ENCODE measurements around the gene ENPP5.
"Not testable (repeated sequence)": the region's sequence is repeated elsewhere in the genome, so short reads cannot be mapped to it uniquely, and the experiment has no call there.

The ENPP5 gene

DNA sequence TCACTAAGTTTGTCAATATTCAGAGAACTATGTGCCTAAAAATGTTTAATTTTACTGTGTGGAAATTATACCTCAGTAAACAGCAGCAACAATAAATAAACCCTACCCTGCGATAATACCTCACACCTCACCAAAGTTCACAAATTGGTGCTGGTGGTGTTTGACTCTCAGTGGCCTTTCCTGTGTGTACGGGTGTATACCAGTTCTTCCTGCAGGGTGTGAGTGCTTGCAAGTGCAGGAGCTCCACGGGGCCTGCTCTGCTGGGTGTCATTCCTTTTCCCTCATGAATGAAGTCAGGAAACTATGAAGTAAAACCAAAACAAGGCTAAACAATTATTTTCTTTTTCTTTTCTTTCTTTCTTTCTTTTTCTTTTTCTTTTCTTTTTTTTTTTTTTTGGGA lies 4.1 kb upstream of the ENPP5 start:
- no peak for DNase-seq

DNA sequence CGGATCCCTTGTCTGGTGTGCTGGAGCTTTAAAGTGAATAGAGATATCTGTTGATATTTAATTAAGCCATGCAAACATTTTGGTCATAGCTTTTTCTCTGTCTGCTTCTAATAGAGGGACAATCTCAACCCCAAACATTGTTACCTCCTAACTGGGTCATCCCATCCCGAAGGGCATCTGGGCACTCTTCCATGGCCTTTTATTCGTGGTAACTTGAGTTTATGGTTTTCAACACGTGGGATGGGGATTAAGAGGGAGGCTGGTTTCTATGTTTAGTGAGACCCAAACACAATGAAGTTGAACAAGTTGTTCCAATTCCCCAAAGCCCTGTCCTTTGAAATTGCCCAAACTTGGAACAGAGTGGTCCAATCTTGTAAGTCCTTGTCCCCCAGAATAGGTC lies 1.4 kb upstream of the ENPP5 start:
- DNase-seq, result no peak

DNA sequence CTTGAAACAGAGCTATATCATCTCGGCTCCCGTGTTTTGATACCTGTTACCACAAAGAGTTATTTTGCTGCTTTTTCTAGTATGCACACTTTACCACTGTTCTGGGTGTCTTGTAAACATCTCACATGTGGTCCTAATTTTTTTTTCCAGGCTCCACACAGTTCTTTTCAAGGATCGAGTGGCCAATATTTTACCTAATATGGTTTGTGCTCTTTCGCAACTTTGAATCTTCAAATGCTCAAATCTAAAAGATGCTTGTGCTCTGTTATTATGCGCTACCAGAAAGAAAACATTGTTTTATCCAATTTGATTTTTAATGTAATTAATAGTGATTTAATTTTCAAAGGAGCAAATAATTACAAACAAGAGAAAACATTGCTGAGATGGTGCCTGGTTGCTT lies 10.7 kb downstream of the ENPP5 start:
- no peak for DNase-seq

DNA sequence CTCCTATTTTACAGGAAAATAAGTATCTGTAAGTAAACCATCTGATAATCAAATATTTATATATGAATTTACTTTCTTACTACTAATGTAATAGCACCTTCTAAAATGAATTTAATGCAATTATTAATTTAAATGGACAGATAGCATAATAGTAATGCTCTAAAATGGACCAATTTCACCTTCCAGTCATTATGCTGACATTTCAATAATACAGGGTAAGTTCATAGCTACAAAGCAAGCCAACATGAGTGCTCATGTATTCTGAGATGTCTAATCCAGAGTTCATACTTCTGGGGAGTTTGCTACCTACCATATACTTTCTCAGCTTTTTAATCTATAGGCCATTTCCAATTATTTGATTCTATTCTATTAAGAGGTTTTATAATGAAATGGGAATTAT lies 11.6 kb downstream of the ENPP5 start:
- DNase-seq, result no peak

DNA sequence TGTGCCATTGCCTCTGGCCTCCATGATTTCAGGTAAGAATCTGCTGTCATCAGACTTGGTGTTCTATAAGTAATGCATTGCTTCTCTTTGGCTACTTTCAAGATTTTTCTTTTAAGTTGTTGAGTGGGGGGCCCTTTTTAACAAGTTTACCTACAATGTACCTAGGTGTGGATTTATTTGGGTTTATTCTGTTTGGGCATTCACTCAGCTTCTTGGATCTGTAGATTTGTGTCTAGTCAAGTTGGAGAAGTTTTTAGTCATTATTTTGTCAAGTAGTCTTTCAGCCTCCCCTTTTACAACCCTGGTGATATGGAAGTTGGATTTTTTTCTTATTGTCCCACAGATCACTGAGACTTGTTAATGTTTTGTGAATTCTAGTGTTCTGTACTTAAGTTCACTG lies 14.1 kb downstream of the ENPP5 start:
- no peak for DNase-seq

DNA sequence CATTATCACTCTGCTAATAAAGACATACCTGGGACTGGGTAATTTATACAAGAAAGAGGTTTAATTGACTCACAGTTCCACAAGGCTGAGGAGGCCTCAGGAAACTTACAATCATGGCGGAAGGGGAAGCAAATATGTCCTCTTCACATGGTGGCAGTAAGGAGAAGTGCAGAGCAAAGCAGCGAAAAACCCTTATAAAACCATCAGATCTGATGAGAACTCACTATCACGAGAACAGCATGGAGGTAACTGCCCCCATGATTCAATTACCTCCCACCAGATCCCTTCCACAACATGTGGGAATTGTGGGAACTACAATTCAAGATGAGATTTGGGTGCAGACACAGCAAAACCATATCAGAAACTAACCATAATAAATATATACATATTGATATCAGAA lies 21.7 kb downstream of the ENPP5 start:
- DNase-seq, result not testable (repeated sequence)

DNA sequence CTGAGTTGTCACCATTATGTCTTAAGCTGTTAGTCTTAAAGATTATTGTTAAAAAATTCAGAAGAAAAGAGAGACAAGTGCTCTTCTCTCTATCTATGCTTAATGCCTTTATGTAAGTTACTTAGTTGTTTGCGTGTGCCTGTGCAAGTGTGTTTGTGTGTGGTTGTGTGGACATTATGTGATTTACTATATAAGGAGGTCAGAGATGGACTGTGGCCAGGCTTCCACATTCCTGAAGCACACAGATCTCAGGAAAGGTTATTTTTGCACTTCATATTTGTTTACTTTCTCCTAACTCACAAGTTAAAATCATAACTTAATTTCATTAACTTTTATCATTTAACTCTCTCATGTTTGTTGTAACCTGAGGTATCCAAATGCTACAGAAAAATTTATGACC lies 26.5 kb downstream of the ENPP5 start:
- DNase-seq, result no peak

DNA sequence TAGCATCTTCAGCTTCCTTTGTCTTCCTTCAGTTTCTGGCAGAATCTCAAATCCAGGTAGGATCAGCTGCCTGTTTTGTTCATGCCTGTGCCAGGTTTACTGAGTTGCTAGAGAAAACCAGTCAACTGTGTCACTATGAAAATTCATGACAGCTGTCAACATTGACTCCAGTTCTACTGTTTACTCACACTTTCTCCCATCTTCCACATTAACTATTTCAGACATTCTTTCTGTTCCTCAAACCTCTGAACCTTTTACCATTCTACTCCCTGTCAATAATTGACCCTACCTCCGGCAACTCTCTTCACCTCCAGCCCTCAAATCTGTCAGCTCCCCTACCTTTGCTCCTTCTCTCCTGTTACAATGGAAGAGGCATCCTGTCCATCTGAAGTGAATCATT lies 32.5 kb downstream of the ENPP5 start:
- no peak for DNase-seq

DNA sequence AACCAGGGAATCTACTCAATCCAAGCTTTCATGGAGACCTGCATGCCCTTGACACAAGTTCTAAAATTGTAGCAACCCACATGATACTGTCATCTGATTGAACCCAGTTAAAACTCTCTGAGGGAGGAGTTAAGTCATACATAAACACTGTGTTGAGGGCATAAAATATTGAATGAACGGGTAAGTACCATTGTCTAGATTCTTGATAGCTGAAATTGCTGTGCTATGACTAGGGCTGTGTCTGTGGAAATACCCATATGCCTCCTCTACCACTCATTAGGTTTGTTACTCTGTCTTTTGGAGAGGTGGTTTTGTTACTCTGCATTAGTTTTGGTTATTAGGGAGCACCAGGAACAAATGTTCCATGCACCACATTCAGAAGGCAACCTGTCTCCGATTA lies 33.4 kb downstream of the ENPP5 start:
- DNase-seq, result no peak

DNA sequence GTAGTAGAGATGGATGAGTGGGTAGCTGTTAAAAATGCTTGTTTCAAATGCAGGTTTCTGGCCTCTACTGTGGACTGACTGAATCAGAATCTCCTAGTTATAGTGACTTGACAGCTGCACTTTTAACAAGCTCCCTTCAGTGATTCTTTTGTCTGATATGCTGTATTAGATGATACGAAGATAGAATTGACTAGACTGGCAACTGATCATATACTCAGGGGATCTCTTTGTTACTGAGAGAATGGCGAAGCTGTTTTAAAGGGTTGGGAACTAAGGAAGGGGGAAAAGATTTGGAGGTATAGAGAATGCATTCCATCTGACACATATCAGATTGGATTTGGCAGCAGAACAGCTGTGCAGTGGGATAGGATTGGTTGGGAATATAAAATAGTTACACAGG lies 33.9 kb downstream of the ENPP5 start:
- no peak for DNase-seq

DNA sequence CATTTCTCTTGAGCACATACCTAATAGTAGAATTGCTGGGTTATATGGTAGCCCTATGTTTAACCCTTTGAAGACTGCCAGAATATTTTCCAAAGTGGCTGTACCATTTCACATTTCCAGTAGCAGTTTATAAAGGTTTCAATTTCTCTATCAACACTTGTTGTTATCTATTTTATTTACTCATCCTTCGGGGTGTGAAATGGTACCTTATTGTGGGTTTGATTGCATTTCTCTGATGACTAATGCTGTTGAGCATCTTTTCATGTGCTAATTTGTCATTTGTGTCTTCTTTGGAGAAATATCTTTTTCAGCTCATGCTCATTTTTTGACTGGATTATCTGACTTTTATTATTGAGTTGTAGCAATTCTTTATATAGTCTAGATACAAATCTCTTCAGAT lies 35.6 kb downstream of the ENPP5 start:
- DNase-seq, result no peak

DNA sequence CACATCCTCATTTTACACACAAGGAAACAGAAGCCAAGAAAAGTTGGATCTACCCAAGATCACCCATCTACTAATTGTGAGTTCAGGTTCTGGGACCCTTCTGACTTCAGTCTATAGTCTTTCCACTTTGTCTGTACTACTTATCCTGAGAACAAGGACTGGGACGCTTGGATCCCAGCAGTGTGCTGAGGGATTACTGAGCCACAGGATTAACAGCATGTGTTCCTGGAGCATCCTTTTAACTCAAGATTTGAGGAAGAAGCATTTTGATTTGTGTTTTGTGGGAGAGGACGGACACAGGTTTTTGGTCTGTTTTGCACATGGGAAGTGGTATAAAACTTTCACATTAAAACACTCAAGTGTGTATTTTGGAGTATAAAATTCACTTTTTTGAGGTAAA lies 36.6 kb downstream of the ENPP5 start:
- DNase-seq, result no peak

DNA sequence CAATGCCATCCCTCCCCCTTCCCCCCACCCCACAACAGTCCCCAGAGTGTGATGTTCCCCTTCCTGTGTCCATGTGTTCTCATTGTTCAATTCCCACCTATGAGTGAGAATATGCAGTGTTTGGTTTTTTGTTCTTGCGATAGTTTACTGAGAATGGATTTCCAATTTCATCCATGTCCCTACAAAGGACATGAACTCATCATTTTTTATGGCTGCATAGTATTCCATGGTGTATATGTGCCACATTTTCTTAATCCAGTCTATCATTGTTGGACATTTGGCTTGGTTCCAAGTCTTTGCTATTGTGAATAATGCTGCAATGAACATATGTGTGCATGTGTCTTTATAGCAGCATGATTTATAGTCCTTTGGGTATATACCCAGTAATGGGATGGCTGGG lies 39.5 kb downstream of the ENPP5 start:
- not testable (repeated sequence) for DNase-seq

DNA sequence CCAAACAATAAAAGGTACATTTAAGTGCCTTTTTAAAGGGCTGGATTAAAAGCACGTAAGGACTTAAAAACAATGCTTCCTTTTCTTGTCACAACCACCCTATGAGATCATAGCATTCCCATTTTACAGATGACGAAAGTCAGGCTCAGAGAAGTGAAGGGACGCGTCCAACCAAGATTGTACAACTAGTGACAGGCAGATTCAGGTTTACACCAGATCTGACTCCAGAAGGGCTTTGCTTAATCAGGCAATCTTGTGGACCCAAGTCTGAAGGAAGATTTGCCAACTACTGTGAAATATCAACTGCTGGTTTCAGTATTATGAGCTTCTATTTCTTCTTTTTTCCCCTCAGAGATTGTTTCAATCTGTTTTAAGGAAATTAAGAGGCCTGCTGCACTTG lies 40.1 kb downstream of the ENPP5 start:
- no peak for DNase-seq

DNA sequence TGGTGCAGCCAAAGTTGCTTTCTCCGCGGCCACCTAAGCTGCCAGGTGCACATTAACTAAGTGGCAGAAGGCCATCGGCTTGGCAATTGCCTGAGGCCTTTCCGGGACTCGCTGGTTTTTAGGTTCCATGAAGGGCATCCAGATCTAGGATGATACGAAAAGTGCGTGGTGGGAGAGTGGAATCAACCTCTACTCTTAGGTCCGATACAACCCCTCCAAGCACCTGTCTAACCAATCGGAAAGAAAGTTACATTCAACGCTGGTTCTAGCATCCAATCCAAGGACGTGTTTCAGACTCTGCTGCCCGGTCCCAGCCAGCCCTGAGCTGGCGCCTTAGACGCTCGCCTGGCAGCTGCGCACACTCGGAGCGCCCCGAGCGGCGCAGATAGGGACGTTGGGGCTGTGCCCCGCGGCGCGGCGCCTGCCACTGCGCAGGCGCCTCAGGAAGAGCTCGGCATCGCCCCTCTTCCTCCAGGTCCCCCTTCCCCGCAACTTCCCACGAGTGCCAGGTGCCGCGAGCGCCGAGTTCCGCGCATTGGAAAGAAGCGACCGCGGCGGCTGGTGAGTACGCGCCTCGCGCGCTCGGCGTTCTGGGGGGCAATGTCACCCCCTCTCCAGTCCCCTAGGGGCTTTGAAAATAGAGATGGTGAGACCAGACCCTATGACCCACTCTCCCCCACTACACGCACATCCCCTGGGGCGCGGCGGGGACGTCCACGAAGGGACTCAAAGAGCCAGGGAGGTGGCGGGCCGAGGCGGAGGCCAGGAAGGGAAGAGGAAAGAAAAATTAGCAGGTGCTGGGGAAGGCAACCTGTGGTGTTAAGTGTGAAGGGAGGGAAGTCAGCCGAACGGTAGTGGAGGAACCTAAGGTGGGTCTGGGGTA lies 40.9 kb downstream of the ENPP5 start, which contains the start of gene ENPP4:
TSS of gene ENPP4 (plus strand) at position 361 of the 883 bp plus-strand sequence. CDS start 9,595 bp downstream, outside the sequence.
- DNase-seq, result peak; percentile 85 to 86

DNA sequence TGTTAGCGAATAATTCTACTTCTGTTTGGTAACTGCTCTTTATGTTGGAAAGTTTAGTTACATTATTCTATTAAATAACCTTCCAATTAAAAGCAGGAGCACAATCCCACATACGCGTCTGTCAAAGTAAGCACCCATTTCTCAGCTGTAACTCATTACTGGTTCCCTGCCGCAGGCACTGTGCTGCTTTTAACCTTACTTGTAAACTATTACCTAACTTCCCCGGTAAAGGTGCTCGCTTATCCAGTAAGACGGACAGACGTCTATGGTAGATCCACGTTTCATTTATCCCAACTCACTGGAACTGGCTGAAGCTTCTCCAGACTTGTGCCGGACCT lies 41.5 kb downstream of the ENPP5 start:
- DNase-seq, result peak; percentile 2 to 4

DNA sequence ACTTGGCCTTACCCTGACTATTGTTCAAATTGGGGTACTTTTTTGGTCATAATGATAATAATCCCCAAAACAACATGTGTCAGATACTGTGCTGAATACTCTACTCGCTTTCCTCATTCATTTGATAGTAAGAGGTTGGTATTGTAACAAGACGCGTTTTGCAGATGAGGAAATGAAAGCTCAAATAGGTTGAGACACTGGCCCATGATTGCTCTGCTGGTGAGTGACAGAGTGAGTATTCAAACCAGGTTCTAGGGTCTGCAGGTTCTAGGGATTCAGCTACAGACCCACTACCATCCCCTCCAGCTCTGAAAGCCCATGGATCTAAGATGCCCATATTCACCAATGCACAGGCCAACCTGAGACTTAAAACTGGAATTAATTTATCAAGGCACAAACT lies 42.3 kb downstream of the ENPP5 start:
- DNase-seq, result no peak

DNA sequence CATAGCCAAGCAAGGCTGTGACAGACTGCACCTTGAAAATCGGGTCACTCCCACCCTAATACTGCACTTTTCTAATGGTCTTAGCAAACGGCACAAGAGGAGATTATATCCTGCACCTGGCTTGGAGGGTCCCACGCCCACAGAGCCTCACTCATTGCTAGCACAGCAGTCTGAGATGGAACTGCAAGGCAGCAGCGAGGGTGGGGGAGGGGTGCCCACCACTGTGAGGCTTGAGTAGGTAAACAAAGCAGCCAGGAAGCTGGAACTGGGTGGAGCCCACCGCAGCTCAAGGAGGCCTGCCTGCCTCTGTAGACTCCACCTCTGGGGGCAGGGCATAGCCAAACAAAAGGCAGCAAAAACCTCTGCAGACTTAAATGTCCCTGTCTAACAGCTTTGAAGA lies 51.1 kb downstream of the ENPP5 start:
- not testable (repeated sequence) for DNase-seq

DNA sequence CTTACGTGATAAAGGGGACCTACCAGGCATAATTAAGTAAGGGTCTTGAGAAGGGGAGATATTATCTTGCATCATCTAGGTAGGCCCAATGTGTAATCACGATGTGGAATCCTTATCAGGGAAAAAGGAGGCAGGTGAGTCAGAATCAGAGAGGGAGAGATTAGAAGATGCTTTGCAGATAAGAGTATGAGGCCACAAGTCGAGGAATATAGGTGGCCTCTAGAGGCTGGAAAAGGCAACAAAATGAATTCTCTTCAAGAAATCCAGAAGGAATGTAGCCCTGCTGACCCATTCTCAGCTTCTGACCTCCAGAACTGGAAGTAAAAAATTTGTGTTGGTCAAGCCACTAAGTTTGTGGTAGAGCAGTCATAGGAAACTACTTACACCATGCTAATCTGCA lies 51.9 kb downstream of the ENPP5 start:
- no peak for DNase-seq

DNA sequence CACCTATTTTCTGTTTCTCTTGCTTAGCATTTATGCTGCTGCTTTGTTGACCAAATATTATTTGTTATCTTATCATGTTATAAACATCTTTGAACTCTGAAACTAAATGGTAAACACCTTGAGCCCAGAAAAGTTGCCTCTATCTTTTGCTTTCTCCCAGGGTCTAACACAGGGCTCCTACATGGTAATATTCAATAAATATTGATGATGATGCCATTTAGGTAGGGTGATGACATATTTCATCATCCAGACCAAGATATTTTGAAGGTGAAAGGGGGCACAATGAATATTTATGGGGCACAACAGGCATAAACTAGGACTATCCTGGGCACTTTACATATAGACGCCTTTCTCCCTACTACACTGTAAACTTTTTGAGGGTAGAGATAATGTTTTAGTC lies 52.6 kb downstream of the ENPP5 start:
- DNase-seq, result no peak

DNA sequence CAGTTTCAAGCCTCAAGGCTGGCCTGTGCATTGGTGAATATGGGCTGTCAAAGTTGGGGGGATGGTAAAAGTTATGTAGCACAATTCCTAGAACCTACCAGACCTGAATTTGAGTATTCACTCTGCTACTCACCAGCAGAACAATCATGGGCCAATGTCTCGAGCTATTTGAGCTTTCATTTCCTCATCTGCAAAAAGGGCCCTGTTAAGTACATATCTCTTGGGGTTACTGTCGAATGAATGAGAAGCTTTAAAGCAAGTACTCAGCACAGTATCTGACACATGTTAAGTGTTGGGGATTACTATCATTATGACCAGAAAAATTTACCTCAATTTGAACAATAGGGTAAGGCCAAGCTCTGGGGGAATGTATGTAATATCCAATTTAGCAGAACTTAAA lies 54.5 kb downstream of the ENPP5 start:
- DNase-seq, result no peak

DNA sequence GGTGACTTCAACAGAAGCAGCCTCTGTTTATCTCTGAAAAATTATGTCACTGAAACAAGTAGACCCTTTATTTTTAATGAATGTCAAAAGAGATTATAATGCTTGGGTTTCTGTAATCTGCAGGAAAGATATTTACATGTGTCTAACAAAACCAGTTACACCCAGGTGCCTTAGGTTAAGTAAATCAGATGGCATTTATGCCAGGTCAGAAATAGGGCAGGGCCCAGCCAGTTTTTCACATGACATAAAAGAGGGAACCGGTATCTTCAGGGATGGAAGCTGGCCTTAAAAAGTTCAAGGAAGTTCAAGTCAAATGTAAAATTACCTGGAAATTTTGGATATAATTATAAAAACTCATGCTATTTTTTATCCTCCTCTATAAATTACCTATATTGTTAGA lies 55.1 kb downstream of the ENPP5 start:
- DNase-seq, result no peak

DNA sequence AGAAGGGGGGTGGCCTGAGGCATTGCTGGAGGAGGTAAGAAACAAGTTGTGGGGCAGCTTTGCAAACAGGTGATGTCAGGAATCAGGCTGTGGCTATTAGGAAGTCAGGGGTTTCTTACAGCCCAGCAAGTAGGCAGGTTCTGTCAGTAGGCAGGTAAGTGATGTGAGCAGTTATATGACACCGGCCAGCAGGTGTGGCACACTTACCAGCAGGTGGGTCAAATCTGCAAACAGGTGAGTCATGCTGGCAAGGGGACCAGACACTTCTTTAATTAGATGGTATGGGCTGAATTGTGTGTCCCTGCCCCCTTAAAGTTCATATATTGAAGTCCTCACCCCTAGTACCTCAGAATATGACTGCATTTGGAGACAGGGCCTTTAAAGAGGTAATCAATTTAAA lies 57.4 kb downstream of the ENPP5 start:
- no peak for DNase-seq

Measured in activated CD4-positive, alpha-beta T cell treated with anti-CD3 and anti-CD28 coated beads, Interleukin-2, amount 50 U/mL, for 4 hours (primary cell).